PC-3 (cell line): Measurements from ENCODE around the gene DPEP1. TPM values are rescaled to one million over a fixed set of nuclear protein-coding genes. Genes with fewer than 3 reads are reported as not detected.

Experiments
- ATAC-seq: fragments of 200-7000 bp; cut with Tn5 transposase; 2 replicates; pipeline ENCODE4 v1.9.1; 2020; ENCODE audit warnings: mild to moderate bottlenecking, moderate library complexity
- BruUV-seq: library from RNA; stranded (reverse); fragments of 400-500 nt; replicated peaks from 2 replicates; lab custom pipeline; 2021; lab: Mats Ljungman, UMichigan
- CTCF ChIA-PET: fragments of 300-600 bp; sonication (Branson Sonifier 250); formaldehyde crosslinking; loops from one replicate; lab custom pipeline; 2022; ENCODE audit warnings: antibody characterized with exemption; lab: Charles Lee
- POLR2A ChIA-PET: fragments of 300-600 bp; sonication (Branson Sonifier 250); formaldehyde crosslinking; loops from one replicate; lab custom pipeline; 2022; ENCODE audit warnings: antibody characterized with exemption; ENCODE audit not compliant: unreplicated experiment; lab: Charles Lee
- DNase-seq: peaks from one replicate; pipeline ENCODE4 v3.0.0-alpha.2; 2015
- H2AFZ ChIP-seq: fragments of 300-600 bp; sonication (generic); 2 replicates; pipeline ENCODE4 v1.6.0; 2016; ENCODE audit warnings: antibody characterized with exemption, low read length
- H3F3A ChIP-seq: fragments of 300-600 bp; sonication (generic); one replicate; pipeline ENCODE4 v1.6.0; 2017; ENCODE audit warnings: antibody characterized with exemption, low read length, control low read depth, mild to moderate bottlenecking; ENCODE audit not compliant: unreplicated experiment
- H3K27ac ChIP-seq: fragments of 300-600 bp; sonication (generic); 2 replicates; pipeline ENCODE4 v1.5.1; 2016; ENCODE audit warnings: mild to moderate bottlenecking, low read length
- H3K27me3 ChIP-seq: fragments of 300-600 bp; sonication (generic); 2 replicates; pipeline ENCODE4 v1.6.1; 2016; ENCODE audit warnings: low read length, mixed read lengths
- H3K36me3 ChIP-seq: fragments of 300-600 bp; sonication (generic); 2 replicates; pipeline ENCODE4 v1.6.1; 2016; ENCODE audit warnings: low read depth, mixed run types, low read length, mixed read lengths
- H3K4me1 ChIP-seq: fragments of 300-600 bp; sonication (generic); 2 replicates; pipeline ENCODE4 v1.5.1; 2016; ENCODE audit warnings: low read length; ENCODE audit not compliant: insufficient read depth
- H3K4me2 ChIP-seq: fragments of 300-600 bp; sonication (generic); 2 replicates; pipeline ENCODE4 v1.6.0; 2016; ENCODE audit warnings: low read length
- H3K4me3 ChIP-seq: fragments of 300-600 bp; sonication (generic); 2 replicates; pipeline ENCODE4 v1.5.1; 2016; ENCODE audit warnings: mild to moderate bottlenecking, low read length, mixed read lengths
- H3K79me2 ChIP-seq: fragments of 300-600 bp; sonication (generic); 2 replicates; pipeline ENCODE4 v1.6.1; 2017; ENCODE audit warnings: low read length, mixed read lengths
- H3K9ac ChIP-seq: fragments of 300-600 bp; sonication (generic); 2 replicates; pipeline ENCODE4 v1.6.0; 2016; ENCODE audit warnings: mild to moderate bottlenecking, low read length
- H3K9me2 ChIP-seq: fragments of 300-600 bp; sonication (generic); replicated peaks from 2 replicates; pipeline ENCODE4 v1.6.1; 2016; ENCODE audit warnings: mixed run types, low read length, mixed read lengths
- H3K9me3 ChIP-seq: fragments of 300-600 bp; sonication (generic); 2 replicates; pipeline ENCODE4 v1.6.1; 2016; ENCODE audit warnings: low read length, mixed read lengths
- H4K20me1 ChIP-seq: fragments of 300-600 bp; sonication (generic); 2 replicates; pipeline ENCODE4 v1.6.1; 2016; ENCODE audit warnings: low read length, mixed read lengths
- EZH2 ChIP-seq: fragments of 300-600 bp; sonication (generic); IDR thresholded peaks from one replicate; pipeline ENCODE4 v1.6.1; 2017; ENCODE audit warnings: antibody characterized with exemption, mild to moderate bottlenecking, low read length; ENCODE audit not compliant: unreplicated experiment
- EZH2phosphoT487 ChIP-seq: fragments of 300-600 bp; sonication (generic); IDR thresholded peaks from 2 replicates; pipeline ENCODE4 v1.6.1; 2018; ENCODE audit warnings: mild to moderate bottlenecking, antibody characterized with exemption, low read length, borderline replicate concordance
- intact Hi-C: fragments of 100-400 bp; cut with micrococcal nuclease; formaldehyde crosslinking; loops from 2 replicates; pipeline ENCODE4 v1.9.0; 2023
- total RNA-seq: library from RNA; depleted of rRNA; stranded (reverse); fragments of >200 nt; gene quantifications from 2 replicates; pipeline ENCODE4 v1.2.3, GENCODE V29; 2014
- TF ChIP-seq, protein P1 (sequence below): fragments of 300-600 bp; sonication (generic); conservative IDR thresholded peaks from 2 replicates; pipeline ENCODE4 v1.5.1; 2017; ENCODE audit warnings: antibody characterized with exemption, low read depth, mild to moderate bottlenecking, low read length

DPEP1 gene
- total RNA-seq, 1 experiment from 2014 or later: not detected

DNA sequence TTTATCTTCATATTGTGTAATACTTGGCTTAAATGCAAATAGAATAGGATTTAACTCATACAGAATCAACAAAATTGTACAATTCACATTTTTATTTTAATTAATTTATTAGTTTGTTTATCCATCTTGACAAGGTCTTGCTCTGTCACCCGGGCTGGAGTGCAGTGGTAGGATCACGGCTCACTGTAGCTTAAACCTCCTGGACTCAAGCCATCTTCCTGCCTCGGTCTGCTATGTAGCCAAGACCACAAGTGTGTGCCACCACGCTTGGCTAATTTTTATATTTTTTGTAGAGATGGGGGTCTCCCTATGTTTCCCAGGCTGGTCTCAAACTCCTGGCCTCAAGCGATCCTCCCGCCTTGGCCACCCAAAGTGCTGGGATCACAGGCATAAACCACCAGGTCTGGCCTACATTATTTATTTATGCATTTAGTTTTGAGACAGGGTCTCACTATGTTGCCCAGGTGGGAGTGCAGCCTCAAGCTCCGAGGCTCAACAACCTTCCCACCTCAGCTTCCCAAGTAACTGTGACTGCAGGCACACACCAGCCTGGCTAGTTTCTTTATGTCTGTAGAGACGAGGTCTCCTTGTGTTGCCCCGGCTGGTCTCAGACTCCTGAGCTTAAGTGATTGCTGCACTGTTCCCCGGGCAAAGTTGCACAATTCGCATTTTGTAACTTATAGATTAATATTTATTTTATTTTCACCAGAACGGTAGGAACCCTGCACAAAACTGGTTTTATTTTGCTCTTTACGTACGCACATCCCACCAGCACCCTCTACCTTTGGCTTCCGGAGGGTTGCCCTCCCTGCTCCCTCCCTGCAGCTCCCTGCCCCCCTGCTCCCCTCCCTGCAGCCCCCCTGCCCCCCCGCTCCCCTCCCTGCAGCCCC lies 4.9 kb downstream of the DPEP1 start:
- Histone ChIP-seq H3K9me3 (no peaks in the 10 kb centered on the region), H3K9me2 (no peaks in the 10 kb centered on the region), H3K27me3 (no peaks in the 10 kb centered on the region), H3K4me1 (no peaks in the 10 kb centered on the region), H3K36me3 (no peaks in the 10 kb centered on the region), H3F3A (no peaks in the 10 kb centered on the region), H2AFZ (no peak overlapping the region), H3K4me3 (no peak overlapping the region), H3K27ac (no peak overlapping the region), H3K79me2 (no peaks in the 10 kb centered on the region), H3K9ac (no peak overlapping the region), H4K20me1 (no peaks in the 10 kb centered on the region), H3K4me2 (no peak overlapping the region)
- intact Hi-C loops: no loop called here
- ChIA-PET CTCF (no interaction called here), POLR2A (no interaction called here)
- no TSS peak for BruUV-seq
- ATAC-seq (no peak), DNase-seq (no peak)
- TF ChIP-seq, protein P1, sequence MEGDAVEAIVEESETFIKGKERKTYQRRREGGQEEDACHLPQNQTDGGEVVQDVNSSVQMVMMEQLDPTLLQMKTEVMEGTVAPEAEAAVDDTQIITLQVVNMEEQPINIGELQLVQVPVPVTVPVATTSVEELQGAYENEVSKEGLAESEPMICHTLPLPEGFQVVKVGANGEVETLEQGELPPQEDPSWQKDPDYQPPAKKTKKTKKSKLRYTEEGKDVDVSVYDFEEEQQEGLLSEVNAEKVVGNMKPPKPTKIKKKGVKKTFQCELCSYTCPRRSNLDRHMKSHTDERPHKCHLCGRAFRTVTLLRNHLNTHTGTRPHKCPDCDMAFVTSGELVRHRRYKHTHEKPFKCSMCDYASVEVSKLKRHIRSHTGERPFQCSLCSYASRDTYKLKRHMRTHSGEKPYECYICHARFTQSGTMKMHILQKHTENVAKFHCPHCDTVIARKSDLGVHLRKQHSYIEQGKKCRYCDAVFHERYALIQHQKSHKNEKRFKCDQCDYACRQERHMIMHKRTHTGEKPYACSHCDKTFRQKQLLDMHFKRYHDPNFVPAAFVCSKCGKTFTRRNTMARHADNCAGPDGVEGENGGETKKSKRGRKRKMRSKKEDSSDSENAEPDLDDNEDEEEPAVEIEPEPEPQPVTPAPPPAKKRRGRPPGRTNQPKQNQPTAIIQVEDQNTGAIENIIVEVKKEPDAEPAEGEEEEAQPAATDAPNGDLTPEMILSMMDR: no peak
- TF ChIP-seq EZH2phosphoT487: no peak
- no peak for TF ChIP-seq EZH2

DNA sequence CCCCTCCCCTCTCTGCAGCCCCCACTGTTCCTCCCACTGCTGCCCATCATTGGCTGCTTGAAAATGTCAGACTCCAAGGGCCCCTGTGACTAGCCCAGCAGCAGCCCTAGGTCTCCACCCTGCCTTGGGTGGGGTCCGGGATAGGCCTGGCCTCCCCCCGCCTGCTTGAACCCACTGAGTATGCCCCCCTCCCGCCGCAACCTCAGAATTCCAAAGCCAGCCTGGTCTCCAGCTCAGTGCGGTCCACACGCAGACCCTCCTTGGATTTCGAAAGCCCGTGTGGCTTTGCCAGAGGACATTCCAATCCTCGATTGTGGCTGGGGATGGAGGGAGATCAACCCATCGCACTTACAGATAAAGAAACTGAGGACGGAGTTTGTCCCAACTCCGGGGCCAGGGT lies 6.4 kb downstream of the DPEP1 start:
- Histone ChIP-seq H3K79me2 (no peaks in the 10 kb centered on the region), H3K36me3 (no peaks in the 10 kb centered on the region), H3K9me3 (no peaks in the 10 kb centered on the region), H3K27me3 (no peaks in the 10 kb centered on the region), H3K4me2 (no peak overlapping the region), H4K20me1 (no peaks in the 10 kb centered on the region), H3K4me1 (no peaks in the 10 kb centered on the region), H3K27ac (no peak overlapping the region), H3K9ac (no peak overlapping the region), H3F3A (no peaks in the 10 kb centered on the region), H2AFZ (no peak overlapping the region), H3K4me3 (no peak overlapping the region), H3K9me2 (no peaks in the 10 kb centered on the region)
- intact Hi-C loops: no loop called here
- no TSS peak for BruUV-seq
- no peak for TF ChIP-seq EZH2
- no peak for TF ChIP-seq EZH2phosphoT487
- TF ChIP-seq, protein P1: no peak
- ATAC-seq: no peak
- POLR2A ChIA-PET: no interaction called here
- CTCF ChIA-PET: no interaction called here
- no peak for DNase-seq

DNA sequence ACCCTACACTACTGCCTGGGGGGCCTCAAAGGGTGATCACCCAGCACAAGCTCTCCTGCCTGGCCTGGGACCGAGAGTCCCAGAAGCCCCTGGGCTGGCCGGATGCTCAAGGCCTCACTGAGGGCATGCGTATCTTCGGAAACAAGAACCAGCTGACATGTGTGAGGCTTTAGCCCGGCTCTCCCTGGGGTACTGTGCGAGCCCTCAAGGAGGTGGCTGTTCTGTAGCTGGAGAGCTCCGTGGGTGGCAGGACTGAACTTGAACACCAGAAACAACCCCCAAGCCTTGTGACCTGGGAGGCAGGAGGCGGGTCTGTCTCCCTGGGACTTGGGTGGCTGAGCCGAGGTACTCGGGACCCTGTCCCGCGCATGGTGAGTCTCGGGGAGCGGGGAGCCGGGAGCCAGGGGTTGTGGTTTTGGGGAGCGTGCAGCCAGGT lies 7.0 kb downstream of the DPEP1 start:
- Histone ChIP-seq H3K36me3 (no peaks in the 10 kb centered on the region), H3K79me2 (no peaks in the 10 kb centered on the region), H3K4me2 (no peak overlapping the region), H3K27me3 (no peaks in the 10 kb centered on the region), H3K9ac (no peak overlapping the region), H4K20me1 (no peaks in the 10 kb centered on the region), H3K9me3 (no peaks in the 10 kb centered on the region), H3K27ac (no peak overlapping the region), H3K4me1 (no peaks in the 10 kb centered on the region), H3K4me3 (no peak overlapping the region), H2AFZ (no peak overlapping the region), H3K9me2 (no peaks in the 10 kb centered on the region), H3F3A (no peaks in the 10 kb centered on the region)
- no TSS peak for BruUV-seq
- TF ChIP-seq EZH2 (no peak), EZH2phosphoT487 (no peak)
- TF ChIP-seq, protein P1: no peak
- intact Hi-C loops: no loop called here
- POLR2A ChIA-PET: no interaction called here
- CTCF ChIA-PET: no interaction called here
- DNase-seq: no peak
- ATAC-seq: no peak
